Epithelial cell of alveolus of lung (primary cell): Measurements from ENCODE around the gene PINLYP. TPM values are rescaled to one million over a fixed set of nuclear protein-coding genes. Genes with fewer than 3 reads are reported as not detected.

Experiments used
- total RNA-seq: library from RNA; depleted of rRNA; stranded (reverse); fragments of >200 nt; gene quantifications from 2 replicates; pipeline ENCODE4 v1.2.1, GENCODE V29; 2015

Gene PINLYP
- 4.6 and 5.3 TPM in 2 replicates for total RNA-seq

GRCh38 chr19:43575156-43575950 lies at the start of gene PINLYP, which contains the start of gene XRCC1:
PINLYP (plus strand) TSS chr19:43575801; CDS start chr19:43577192, 1,391 bp downstream.
XRCC1 (minus strand) TSS chr19:43575527; CDS start chr19:43575458, 69 bp downstream.

GRCh38 chr19:43526884-43527859 lies 48.4 kb upstream of the PINLYP start, which contains the start of gene ETHE1:
ETHE1 (minus strand) TSS chr19:43527201; CDS start chr19:43527177, 24 bp downstream.

GRCh38 chr19:43532962-43533545 lies 42.5 kb upstream of the PINLYP start, which contains the start of gene ZNF575:
ZNF575 (plus strand) TSS chr19:43533188; CDS start chr19:43534423, 1,235 bp downstream.

GRCh38 chr19:43595999-43596841 lies 20.6 kb downstream of the PINLYP start, which contains the start of the genes IRGQ and ZNF576:
IRGQ (minus strand) TSS chr19:43596134; CDS start chr19:43595338, 796 bp downstream.
ZNF576 (plus strand) TSS chr19:43596595; CDS start chr19:43597109, 514 bp downstream.

GRCh38 chr19:43611788-43612187 lies 36.2 kb downstream of the PINLYP start, which contains the start of gene SRRM5:
SRRM5 (plus strand) TSS chr19:43612088; CDS start chr19:43612122, 34 bp downstream.

GRCh38 chr19:43619262-43620060 lies 43.9 kb downstream of the PINLYP start, which contains the start of gene ZNF428:
ZNF428 (minus strand) TSS chr19:43619629; CDS start chr19:43614304, 5,325 bp downstream.

Other genes starting within 250 kb of the PINLYP start
- gene CD177, start 222.1 kb upstream of the PINLYP start, total RNA-seq, result 0.78 TPM in 1 of 2 replicates, not detected in the other
- gene TEX101, start 160.9 kb upstream of the PINLYP start, total RNA-seq, result not detected in 2 replicates
- 0.65 and 1.3 TPM in 2 replicates for gene LYPD3, start 110.2 kb upstream of the PINLYP start, total RNA-seq
- gene PHLDB3, start 71.1 kb upstream of the PINLYP start, total RNA-seq, result 8.0 and 22.2 TPM in 2 replicates
- gene ETHE1, start 48.6 kb upstream of the PINLYP start, total RNA-seq, result 89.1 and 93.0 TPM in 2 replicates
- gene ZNF575, start 42.6 kb upstream of the PINLYP start, total RNA-seq, result 21.8 TPM in 1 of 2 replicates, not detected in the other
- gene XRCC1, start 274 bp upstream of the PINLYP start, total RNA-seq, result 21.6 and 33.4 TPM in 2 replicates
- gene IRGQ, start 20.3 kb downstream of the PINLYP start, total RNA-seq, result 15.8 and 43.0 TPM in 2 replicates
- gene ZNF576, start 20.8 kb downstream of the PINLYP start, total RNA-seq, result 7.2 and 19.6 TPM in 2 replicates
- 0.26 TPM in 1 of 2 replicates, not detected in the other for gene SRRM5, start 36.3 kb downstream of the PINLYP start, total RNA-seq
- gene ZNF428, start 43.8 kb downstream of the PINLYP start, total RNA-seq, result 38.3 and 93.3 TPM in 2 replicates
- 2.6 and 4.8 TPM in 2 replicates for gene CADM4, start 64.0 kb downstream of the PINLYP start, total RNA-seq
- 119 and 142 TPM in 2 replicates for gene PLAUR, start 94.4 kb downstream of the PINLYP start, total RNA-seq
- gene IRGC, start 140.3 kb downstream of the PINLYP start, total RNA-seq, result not detected in 2 replicates
- 6.9 and 16.0 TPM in 2 replicates for gene SMG9, start 179.2 kb downstream of the PINLYP start, total RNA-seq
- gene KCNN4, start 205.2 kb downstream of the PINLYP start, total RNA-seq, result 5.4 TPM in 1 of 2 replicates, not detected in the other
- gene LYPD5, start 226.6 kb downstream of the PINLYP start, total RNA-seq, result 1.3 TPM in 1 of 2 replicates, not detected in the other